ENCODE data around the gene HOXD11.
A peak's percentile ranks its signal among the peaks of the same experiment; 100 is the strongest.

Gene HOXD11

DNA sequence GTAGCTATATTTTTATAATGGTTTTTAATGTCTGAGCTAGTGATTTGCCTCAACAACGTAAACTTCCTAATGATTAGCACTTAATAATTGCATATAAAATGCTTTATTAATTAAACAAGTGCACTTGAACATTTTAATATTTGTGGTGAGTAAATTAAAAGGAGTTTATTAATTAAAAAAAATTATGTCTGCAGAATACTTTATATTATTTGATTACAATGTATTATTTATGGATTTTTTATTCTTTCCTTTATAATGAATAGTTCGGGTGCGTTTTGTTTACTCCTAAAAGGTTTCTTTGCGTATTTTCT, 24.7 kb downstream of the HOXD11 start:
- no peak for DNase-seq (ENCODE audit: low read depth in 3 of 3)

GRCh38 chr2:176132205-176133171, 25.4 kb downstream of the HOXD11 start:
- DNase-seq (ENCODE audit: low read depth in 3 of 3) = no peak

- DNase-seq (ENCODE audit: low read depth in 3 of 3) = no peak
Measured at GRCh38 chr2:176133389-176133788, 26.3 kb downstream of the HOXD11 start.

GRCh38 chr2:176134035-176134434, 27.0 kb downstream of the HOXD11 start:
- no peak for DNase-seq (ENCODE audit: low read depth in 3 of 3)

GRCh38 chr2:176135035-176135440, 28.0 kb downstream of the HOXD11 start:
- no peak for DNase-seq (ENCODE audit: low read depth in 3 of 3)

GRCh38 chr2:176136374-176137251, 29.5 kb downstream of the HOXD11 start:
- no peak for DNase-seq (ENCODE audit: low read depth in 3 of 3)

- no peak for DNase-seq (ENCODE audit: low read depth in 3 of 3)
Measured at GRCh38 chr2:176137252-176137580, 30.1 kb downstream of the HOXD11 start.

DNA sequence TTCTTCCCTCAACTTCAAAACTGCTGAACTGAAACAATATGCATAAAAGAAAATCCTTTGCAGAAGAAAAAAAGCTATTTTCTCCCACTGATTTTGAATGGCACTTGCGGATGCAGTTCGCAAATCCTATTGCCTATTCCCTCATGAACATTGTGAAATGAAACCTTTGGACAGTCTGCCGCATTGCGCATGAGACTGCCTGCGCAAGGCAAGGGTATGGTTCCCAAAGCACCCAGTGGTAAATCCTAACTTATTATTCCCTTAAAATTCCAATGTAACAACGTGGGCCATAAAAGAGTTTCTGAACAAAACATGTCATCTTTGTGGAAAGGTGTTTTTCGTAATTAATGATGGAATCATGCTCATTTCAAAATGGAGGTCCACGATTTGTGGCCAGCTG, 30.8 kb downstream of the HOXD11 start:
- DNase-seq (ENCODE audit: low read depth in 3 of 3) = no peak

GRCh38 chr2:176138526-176138922, 31.4 kb downstream of the HOXD11 start:
- no peak for DNase-seq (ENCODE audit: low read depth in 3 of 3)

GRCh38 chr2:176138923-176139660, 32.0 kb downstream of the HOXD11 start:
- no peak for DNase-seq (ENCODE audit: low read depth in 3 of 3)

GRCh38 chr2:176139661-176140512, 32.8 kb downstream of the HOXD11 start:
- DNase-seq (ENCODE audit: low read depth in 3 of 3) = no peak

DNA sequence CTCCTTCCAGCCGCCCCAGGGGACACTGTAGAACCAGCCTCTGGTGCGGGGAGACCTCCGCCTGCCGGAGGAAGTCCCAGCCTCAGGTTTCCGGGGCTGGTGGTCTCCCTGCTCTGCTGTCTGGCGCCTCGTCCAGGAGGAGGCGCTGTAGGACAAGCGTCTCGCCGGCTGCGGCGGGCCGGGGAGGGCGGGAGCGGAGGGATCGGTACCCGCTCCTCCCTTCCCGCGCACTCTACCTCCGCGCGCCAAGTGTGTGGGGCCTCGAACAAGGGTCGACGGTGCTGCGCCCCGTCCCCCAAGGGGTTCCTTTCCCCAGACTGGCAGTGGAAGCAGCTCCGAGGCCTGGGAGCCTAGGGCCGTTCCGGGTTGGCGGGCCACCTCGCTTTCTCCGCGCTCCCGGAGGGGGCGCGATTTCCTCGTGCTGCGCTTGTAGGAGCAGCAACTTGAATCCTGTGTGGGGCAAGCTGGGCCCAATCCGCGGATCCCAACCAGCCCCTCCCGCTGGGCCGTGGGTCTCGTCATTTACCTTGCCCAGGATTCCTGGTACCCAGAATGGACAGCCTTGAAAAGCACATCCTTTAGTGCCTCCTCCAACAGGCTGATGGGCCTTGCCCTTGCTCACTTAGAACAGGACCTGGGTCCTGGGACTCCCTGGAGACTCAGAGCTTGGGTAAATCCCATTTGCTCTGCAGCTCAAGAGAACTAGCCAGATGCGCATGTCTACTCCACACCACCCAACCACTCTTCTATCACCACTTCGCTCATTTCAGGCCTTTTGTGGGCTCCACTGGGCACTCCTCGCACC, 33.6 kb downstream of the HOXD11 start:
- peak; percentile 27 to 65 (median 34) for DNase-seq (ENCODE audit: low read depth in 3 of 3)

- DNase-seq (ENCODE audit: low read depth in 3 of 3) = no peak
Measured at GRCh38 chr2:176142281-176142680, 35.2 kb downstream of the HOXD11 start.

DNA sequence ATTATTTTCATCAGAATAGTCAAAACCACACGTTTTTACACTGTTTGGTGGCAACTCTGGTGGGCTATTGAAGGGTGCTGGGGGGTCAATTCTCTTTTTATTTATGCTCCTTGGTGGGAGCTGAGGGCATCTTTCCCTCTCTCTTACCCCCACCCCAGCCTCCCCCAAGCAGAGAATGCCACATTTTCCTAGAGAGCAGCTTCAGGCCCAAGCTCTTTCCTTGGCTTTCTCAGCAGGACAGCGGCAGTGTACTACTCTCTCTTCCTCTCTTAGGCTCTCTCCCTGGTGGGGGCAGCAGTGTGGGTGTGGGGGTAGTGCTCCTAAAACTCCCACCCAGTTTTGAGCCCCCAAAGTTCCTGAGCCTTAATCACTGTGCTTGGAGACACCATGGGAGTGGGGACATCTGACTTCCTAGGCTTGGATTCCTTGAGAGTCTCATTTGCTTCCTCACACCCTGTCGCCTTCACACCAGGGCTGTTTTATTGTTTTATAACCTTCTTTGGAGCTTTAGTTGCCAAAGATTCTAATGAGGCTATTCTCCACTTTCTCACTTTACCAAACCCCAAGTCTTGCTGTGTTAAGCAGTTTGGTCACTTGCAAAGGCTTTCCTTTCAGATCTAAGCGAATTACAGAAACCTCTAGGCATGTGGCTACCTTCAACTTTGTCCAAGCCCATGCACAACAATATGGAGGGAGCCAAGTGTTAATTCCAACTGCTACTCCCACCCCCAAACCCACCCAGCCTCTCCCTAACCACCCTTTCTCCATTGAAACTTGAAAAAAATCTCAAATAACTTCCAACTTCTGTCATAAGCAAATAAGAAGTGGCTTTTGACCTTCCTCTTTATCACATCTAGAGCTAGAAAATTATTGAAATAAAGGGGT, 38.2 kb downstream of the HOXD11 start:
- DNase-seq (ENCODE audit: low read depth in 3 of 3) = no peak

GRCh38 chr2:176146101-176146500, 39.0 kb downstream of the HOXD11 start:
- no peak for DNase-seq (ENCODE audit: low read depth in 3 of 3)

DNA sequence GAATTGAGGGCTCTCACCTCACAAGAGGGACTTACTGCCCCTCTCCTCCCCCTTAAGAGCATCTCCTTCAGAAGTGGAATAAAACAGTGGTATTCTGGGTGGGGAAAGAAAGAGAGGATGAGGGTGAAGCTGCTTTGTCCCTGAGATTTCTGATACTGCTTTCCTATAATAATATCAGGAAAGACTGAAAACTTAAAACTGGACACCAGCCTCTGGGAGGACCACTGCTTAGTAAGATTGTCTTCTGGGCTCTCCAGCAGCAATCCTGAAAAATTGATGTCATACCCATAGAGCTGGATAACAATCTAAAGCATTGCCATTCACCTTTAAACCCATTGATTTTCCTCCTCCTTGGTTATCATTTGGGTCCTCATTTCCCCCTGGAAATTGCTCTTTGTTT, 39.6 kb downstream of the HOXD11 start:
- DNase-seq (ENCODE audit: low read depth in 3 of 3) = no peak

DNA sequence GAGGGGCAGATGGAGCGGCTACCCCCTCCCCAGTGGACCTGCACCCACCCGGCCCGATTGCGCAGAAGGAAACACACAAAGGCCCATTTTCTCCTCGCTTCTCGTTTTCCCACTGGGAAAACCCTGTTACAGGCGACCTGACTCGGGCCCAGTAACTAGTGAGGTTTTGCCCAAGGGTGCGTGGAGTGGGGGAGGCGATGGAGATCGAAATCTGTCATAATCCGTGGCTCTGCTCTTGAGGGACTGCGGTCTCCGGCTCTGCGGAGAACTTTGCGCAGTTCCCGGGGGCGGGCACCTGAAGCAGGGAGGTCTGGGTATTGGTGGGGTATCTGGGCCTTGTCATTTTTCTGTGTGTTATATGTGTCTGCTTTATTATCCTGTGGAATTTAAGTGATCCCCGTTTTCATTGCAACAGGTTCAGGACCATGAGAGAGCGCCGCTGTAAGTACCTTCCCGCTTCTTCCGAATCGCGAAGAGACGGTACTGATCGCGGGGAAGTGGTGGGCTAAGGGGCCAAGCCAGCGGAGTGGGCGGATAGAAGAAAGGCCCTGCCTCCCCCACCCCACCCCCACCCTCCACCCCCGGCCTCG, 40.2 kb downstream of the HOXD11 start:
- DNase-seq (ENCODE audit: low read depth in 3 of 3) = no peak

- DNase-seq (ENCODE audit: low read depth in 3 of 3) = no peak
Measured at GRCh38 chr2:176147800-176148496, 40.9 kb downstream of the HOXD11 start.

All from stimulated activated CD4-positive, alpha-beta T cell treated with anti-CD3 and anti-CD28 coated beads, TNF-alpha, amount 100 ng/mL, for 48 hours (primary cell).